ENCODE data around the gene DNAH12.

Gene DNAH12

DNA sequence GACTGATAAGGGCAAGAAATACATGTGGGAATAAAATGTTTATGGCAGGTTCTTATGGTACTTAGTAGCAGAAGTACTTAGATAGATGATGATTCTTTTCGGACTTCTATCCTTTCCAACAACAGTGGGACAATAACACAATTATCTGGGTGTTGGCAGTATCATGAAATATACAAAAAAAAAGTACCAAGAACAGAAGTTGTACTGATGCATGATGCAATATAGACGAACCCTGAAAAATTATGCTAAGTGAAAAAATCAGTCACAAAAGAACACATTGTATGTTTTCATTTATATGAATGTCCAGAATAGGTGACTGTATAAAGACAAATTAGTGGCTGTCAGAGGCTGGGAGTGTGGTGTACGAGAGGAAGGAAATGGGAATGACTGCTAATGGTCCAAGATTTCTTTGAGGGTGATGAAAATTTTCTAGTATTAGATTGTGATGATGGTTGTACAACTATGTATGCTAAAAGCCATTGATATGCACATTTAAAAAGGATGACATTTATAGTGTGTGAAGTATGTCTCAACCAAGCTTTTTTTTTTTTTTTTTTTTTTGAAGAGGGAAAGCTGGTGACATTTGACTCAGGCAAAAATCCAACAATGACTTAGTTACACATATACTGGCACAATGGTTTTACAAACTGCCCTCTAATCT lies 32.0 kb upstream of the DNAH12 start:
- H2AFZ ChIP-seq (ENCODE audit: low read depth, low read length) = no peak overlapping the region
- TF ChIP-seq, protein P1, sequence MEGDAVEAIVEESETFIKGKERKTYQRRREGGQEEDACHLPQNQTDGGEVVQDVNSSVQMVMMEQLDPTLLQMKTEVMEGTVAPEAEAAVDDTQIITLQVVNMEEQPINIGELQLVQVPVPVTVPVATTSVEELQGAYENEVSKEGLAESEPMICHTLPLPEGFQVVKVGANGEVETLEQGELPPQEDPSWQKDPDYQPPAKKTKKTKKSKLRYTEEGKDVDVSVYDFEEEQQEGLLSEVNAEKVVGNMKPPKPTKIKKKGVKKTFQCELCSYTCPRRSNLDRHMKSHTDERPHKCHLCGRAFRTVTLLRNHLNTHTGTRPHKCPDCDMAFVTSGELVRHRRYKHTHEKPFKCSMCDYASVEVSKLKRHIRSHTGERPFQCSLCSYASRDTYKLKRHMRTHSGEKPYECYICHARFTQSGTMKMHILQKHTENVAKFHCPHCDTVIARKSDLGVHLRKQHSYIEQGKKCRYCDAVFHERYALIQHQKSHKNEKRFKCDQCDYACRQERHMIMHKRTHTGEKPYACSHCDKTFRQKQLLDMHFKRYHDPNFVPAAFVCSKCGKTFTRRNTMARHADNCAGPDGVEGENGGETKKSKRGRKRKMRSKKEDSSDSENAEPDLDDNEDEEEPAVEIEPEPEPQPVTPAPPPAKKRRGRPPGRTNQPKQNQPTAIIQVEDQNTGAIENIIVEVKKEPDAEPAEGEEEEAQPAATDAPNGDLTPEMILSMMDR (IDR thresholded peaks at IDR 0.05; ENCODE audit: low read depth, low read length) = no peak
- no peak for TF ChIP-seq EZH2phosphoT487 (IDR thresholded peaks at IDR 0.05; ENCODE audit: low read depth)
- H3K4me2 ChIP-seq (ENCODE audit: low read length) = no peak overlapping the region
- H3K27me3 ChIP-seq (ENCODE audit: low read depth, low read length) = no peaks in the 10 kb centered on the region
- peaks cover 72% of the 10 kb centered on the region for H3K36me3 ChIP-seq (replicated peaks; ENCODE audit: low read depth, low read length)
- peaks cover 22% of the 10 kb centered on the region for H3K4me1 ChIP-seq (ENCODE audit: low read length)
- no peak overlapping the region for H3K4me3 ChIP-seq (ENCODE audit: low read length)
- H3K79me2 ChIP-seq (ENCODE audit: low read length) = peaks cover 75% of the 10 kb centered on the region
- no peaks in the 10 kb centered on the region for H3K9me3 ChIP-seq (ENCODE audit: insufficient read depth, low read length)
- H4K20me1 ChIP-seq (ENCODE audit: insufficient read depth, low read length) = peaks cover 19% of the 10 kb centered on the region; the same call in 1 of the 2 replicates
- H3K27ac ChIP-seq (ENCODE audit: low read length) = no peak overlapping the region
- no peak overlapping the region for H3K9ac ChIP-seq (ENCODE audit: low read length)

DNA sequence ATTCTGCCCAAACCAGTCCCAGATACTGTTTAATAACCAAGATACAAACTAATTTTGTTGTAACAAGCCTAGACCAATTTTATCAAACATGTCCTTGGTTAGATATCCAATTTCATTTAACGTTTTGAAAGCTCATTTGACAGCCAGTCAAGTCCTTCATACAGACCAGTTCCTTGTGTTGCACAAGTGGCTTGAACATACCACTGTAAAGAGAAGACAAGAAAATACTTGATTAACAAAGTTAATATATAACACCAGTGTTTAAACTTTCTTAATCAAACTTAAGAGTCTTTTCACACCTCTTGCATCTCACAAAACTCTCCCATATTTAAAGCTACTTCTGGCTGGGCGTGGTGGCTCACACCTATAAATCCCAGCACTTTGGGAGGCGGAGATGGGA lies 28.0 kb upstream of the DNAH12 start:
- H3K79me2 ChIP-seq (ENCODE audit: low read length) = peaks cover 46% of the 10 kb centered on the region

DNA sequence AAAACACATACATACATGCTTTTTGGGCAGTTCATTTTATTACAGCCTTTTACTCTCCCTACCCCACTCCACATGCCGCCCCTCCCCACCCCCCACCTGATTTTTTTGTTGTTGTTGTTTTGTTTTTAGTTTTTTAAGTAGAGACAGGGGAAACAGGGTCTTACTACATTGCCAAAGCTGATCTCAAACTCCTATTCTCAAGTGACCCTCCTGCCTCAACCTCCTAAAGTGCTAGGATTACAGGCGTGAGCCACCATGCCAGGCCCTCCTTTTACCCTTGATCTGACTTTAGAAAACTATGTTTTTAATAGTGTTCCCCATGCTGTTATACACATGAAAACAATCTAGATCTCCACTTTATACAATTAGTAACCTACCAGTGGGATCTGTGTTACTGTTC lies 26.7 kb upstream of the DNAH12 start:
- Histone ChIP-seq H3K27me3 (ENCODE audit: low read depth, low read length) (no peaks in the 10 kb centered on the region), H3K36me3 (replicated peaks; ENCODE audit: low read depth, low read length) (peaks cover 63% of the 10 kb centered on the region), H3K9me3 (ENCODE audit: insufficient read depth, low read length) (no peaks in the 10 kb centered on the region), H3K79me2 (ENCODE audit: low read length) (peaks cover 41% of the 10 kb centered on the region), H3K9ac (ENCODE audit: low read length) (no peak overlapping the region), H2AFZ (ENCODE audit: low read depth, low read length) (no peak overlapping the region), H3K27ac (ENCODE audit: low read length) (no peak overlapping the region), H3K4me3 (ENCODE audit: low read length) (no peak overlapping the region), H3K4me2 (ENCODE audit: low read length) (no peak overlapping the region), H3K4me1 (ENCODE audit: low read length) (peaks cover 12% of the 10 kb centered on the region), H4K20me1 (ENCODE audit: insufficient read depth, low read length) (peaks cover 4% of the 10 kb centered on the region; the same call in 1 of the 2 replicates)
- TF ChIP-seq, protein P1 (IDR thresholded peaks at IDR 0.05; ENCODE audit: low read depth, low read length) = no peak
- no peak for TF ChIP-seq EZH2phosphoT487 (IDR thresholded peaks at IDR 0.05; ENCODE audit: low read depth)

More for the DNA sequence above, 28.0 kb upstream of the DNAH12 start:
- Histone ChIP-seq H3K9me3 (ENCODE audit: insufficient read depth, low read length) (no peaks in the 10 kb centered on the region), H2AFZ (ENCODE audit: low read depth, low read length) (no peak overlapping the region), H4K20me1 (ENCODE audit: insufficient read depth, low read length) (peaks cover 11% of the 10 kb centered on the region; the same call in 1 of the 2 replicates), H3K4me1 (ENCODE audit: low read length) (peaks cover 12% of the 10 kb centered on the region), H3K27me3 (ENCODE audit: low read depth, low read length) (no peaks in the 10 kb centered on the region), H3K9ac (ENCODE audit: low read length) (no peak overlapping the region), H3K27ac (ENCODE audit: low read length) (peak overlapping the region; percentile 24), H3K36me3 (replicated peaks; ENCODE audit: low read depth, low read length) (peaks cover 67% of the 10 kb centered on the region), H3K4me2 (ENCODE audit: low read length) (no peak overlapping the region), H3K4me3 (ENCODE audit: low read length) (no peak overlapping the region)
- TF ChIP-seq EZH2phosphoT487 (IDR thresholded peaks at IDR 0.05; ENCODE audit: low read depth) = no peak
- TF ChIP-seq, protein P1 (IDR thresholded peaks at IDR 0.05; ENCODE audit: low read depth, low read length) = no peak

DNA sequence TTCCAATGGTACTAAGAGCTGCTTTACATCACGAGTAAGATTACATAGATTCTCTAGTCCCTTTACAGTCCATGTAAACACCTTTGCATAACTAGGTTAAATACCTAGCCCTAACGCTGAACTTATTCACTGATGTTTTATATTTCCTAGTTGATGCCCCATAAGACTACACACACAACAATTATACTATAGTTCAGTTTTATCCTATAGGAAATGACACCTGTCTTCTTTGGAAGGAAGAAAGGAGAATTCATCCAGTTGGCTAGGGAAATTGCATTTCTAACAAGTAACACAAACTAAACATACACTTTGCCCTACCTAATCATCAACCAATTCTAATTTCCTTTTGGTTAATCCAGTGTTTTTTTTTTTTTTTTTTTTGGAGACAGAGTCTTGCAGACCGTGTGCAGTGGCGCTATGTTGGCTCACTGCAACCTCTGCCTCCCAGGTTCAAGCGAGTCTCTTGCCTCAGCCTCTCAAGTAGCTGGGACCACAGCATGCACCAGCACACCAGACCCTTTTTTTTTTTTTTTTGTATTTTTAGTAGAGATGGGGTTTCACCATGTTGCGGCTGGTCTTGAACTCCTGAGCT lies 25.8 kb upstream of the DNAH12 start:
- no peak for TF ChIP-seq EZH2phosphoT487 (IDR thresholded peaks at IDR 0.05; ENCODE audit: low read depth)
- TF ChIP-seq, protein P1 (IDR thresholded peaks at IDR 0.05; ENCODE audit: low read depth, low read length) = no peak
- no peak overlapping the region for H3K27ac ChIP-seq (ENCODE audit: low read length)
- H3K4me1 ChIP-seq (ENCODE audit: low read length) = peaks cover 12% of the 10 kb centered on the region
- no peaks in the 10 kb centered on the region for H4K20me1 ChIP-seq (ENCODE audit: insufficient read depth, low read length)
- no peaks in the 10 kb centered on the region for H3K27me3 ChIP-seq (ENCODE audit: low read depth, low read length)
- H2AFZ ChIP-seq (ENCODE audit: low read depth, low read length) = no peak overlapping the region
- no peak overlapping the region for H3K9ac ChIP-seq (ENCODE audit: low read length)
- no peak overlapping the region for H3K4me2 ChIP-seq (ENCODE audit: low read length)
- no peaks in the 10 kb centered on the region for H3K9me3 ChIP-seq (ENCODE audit: insufficient read depth, low read length)
- H3K36me3 ChIP-seq (replicated peaks; ENCODE audit: low read depth, low read length) = peaks cover 58% of the 10 kb centered on the region
- peaks cover 41% of the 10 kb centered on the region for H3K79me2 ChIP-seq (ENCODE audit: low read length)
- no peak overlapping the region for H3K4me3 ChIP-seq (ENCODE audit: low read length)
